GM12872 (cell line): Measurements from ENCODE around the gene FBXO41.

Experiments
- CTCF ChIP-seq: IDR thresholded peaks from 3 replicates; pipeline ENCODE4 v1.5.1; 2011; ENCODE audit warnings: low read depth, mild to moderate bottlenecking, low read length, moderate library complexity; ENCODE audit not compliant: insufficient read depth

Gene FBXO41

GRCh38 chr2:73307720-73308119 is 23.4 kb upstream of the FBXO41 start:
- no peak for TF ChIP-seq CTCF

- TF ChIP-seq CTCF, result no peak
These were observed 17.4 kb upstream of the FBXO41 start for GRCh38 chr2:73301636-73302035.

- TF ChIP-seq CTCF, result no peak
These were observed 16.6 kb upstream of the FBXO41 start for GRCh38 chr2:73300926-73301325.

- no peak for TF ChIP-seq CTCF
These were observed 13.3 kb upstream of the FBXO41 start for GRCh38 chr2:73297586-73297985.

GRCh38 chr2:73297151-73297559 is 12.9 kb upstream of the FBXO41 start:
- no peak for TF ChIP-seq CTCF

- no peak for TF ChIP-seq CTCF
These were observed 11.6 kb upstream of the FBXO41 start for GRCh38 chr2:73295751-73296400.

GRCh38 chr2:73294239-73294638 is 10.0 kb upstream of the FBXO41 start:
- no peak for TF ChIP-seq CTCF
